ENCODE measurements around the gene IMMP2L.

The IMMP2L gene

GRCh38 chr7:111067251-111067650, 495.0 kb downstream of the IMMP2L start:
- DNase-seq: no peak

- no peak for DNase-seq
Measured at GRCh38 chr7:111063166-111063565, 499.1 kb downstream of the IMMP2L start.

DNA sequence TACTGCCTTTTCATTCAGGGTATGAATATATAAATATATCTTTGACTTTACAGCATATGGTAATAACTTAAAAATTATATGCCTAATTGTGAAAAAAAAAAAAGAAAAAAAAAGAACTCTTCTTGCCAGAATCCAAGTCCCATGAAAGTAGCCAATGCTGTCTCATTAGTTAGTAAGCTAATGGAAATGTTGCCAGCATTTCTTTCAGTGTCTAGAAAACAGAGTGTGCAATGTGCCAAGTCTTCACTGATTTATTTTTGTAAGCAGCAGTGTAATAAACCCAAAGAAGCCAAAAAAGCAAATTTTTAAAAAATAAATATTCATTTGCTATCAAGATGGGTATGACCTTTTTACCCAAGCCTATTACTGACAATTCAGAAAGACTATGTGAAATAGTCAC, 502.5 kb downstream of the IMMP2L start:
- DNase-seq: no peak

DNA sequence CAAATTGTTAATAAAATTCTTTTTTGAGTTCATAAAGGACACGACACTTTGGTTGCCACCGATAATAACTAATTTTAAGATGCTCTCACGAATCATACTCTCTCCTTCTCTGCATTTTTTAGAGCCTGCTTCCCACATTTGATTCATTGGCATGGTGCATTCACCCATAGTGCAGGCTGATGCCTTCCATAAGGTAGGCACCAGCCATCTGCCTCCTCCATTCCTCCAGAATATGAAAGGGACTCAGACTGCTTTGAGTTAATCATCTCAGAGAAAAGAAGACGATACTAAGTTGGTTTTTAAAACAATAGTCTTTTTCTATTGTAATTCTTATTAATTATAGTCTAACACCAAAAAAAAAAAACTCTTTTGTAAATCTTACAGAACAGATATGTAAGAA, 505.2 kb downstream of the IMMP2L start:
- no peak for DNase-seq

DNA sequence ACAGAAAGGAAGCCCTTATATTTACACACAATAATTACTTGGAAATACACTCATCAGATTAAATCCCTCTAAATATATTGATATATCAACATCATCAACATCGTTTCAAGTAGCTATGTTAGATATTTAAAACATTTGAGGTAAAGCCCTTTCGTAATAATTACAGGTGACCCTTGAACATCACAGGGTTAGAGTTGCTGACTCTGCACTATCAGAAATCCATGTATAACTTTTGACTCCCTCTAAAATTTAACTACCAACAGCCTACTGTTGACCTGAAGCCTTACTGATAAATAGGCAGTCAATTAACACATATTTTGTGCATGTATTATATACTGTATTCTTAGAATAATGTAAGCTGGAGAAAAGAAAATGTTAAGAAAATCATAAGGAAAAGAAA, 505.9 kb downstream of the IMMP2L start:
- no peak for DNase-seq

- DNase-seq: no peak
Measured at GRCh38 chr7:111053035-111053434, 509.3 kb downstream of the IMMP2L start.

DNA sequence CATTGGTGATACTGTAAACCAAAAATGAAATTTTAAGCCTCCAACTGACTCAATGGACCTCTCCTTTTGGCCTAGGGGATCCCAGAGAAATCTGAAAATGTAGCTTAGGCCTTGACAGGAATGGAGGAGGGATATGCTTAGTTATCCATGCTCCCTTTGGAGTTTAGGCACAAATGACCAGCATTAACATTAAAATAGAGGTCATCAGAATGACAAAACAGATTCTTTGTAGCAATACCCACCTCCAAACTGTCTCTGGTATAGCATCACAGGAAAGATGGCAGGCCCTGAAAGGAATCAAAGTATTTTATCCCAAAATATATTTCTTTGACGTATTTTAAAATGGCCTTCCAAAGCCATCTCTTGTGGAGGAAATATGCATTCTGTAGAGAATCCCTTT, 510.5 kb downstream of the IMMP2L start:
- no peak for DNase-seq

DNA sequence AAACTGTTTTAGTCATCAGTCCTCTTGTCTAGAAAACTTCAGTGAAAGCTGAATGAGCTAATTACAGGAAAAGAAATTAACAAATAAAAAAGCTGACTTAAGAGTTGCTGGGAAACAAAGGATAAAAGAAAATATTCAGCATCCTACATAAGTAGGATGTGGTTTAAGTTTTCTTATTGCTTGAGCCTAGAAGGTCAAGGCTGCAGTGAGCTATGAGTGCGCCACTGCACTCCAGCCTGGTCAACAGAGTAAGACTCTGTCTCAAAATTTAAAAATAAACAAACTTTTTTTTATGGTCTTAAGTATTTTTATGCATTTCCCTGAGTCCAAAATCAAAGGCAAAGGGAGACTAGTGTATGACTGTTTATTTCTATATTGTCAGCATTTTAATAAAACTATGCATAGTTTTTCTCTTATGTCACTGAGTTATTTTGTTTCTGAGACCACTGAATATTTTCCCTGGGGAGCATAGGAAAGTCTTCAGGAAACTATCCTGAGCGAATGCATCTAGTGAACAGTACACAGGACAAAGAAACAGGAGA, 511.3 kb downstream of the IMMP2L start:
- DNase-seq: no peak

DNA sequence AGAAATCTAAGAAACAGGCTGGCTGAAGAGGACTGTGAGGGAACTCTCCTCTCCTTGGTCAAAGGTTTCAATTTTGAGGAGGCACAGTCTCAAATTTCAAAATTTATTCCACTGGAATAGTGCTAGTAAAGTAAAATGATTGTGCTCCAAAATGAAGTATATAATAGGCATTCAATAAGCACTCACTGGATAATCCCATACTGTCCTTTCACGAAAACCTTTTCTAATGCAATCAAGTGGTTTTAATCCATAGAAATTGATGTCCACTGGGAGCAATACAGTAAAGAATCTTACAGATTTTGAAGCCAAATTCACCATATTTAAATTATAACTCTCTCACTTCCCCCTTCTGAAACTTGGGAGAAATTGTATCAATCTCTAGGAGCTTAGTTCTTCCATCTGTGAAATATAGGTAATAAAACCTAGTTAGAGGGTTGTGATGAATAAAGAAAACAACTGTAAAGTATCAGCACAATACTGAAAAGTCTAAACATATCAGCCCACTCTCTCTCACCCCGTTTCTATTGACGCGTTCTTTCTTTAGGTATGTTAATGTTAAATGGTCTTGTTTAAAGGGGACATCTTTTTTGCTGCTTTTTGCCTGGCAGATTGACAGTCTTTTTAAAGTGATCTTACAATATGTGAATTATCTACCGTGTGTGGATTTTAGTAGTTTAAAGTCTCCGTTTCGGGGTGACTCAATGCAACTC, 512.2 kb downstream of the IMMP2L start:
- DNase-seq: no peak

- DNase-seq: no peak
Measured at GRCh38 chr7:111047595-111047994, 514.7 kb downstream of the IMMP2L start.

DNA sequence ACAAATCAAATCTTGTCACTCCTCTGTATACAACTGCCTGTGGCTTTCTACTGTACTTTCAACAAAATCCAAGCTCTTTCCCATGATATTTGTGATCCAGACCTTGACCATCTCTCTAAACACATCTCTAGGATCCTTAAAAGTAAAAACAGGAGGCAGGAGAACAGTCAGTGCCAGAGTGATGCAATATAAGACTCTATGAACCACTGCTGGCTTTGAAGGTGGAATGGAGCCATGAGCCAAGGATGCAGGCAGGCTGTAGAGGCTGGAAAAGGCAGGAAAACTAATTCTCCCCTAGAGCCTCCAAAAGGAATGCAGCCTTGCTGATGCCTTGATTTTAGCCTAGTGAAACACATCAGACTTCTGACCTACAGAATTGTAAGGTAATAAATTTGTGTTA, 516.8 kb downstream of the IMMP2L start:
- DNase-seq: no peak

DNA sequence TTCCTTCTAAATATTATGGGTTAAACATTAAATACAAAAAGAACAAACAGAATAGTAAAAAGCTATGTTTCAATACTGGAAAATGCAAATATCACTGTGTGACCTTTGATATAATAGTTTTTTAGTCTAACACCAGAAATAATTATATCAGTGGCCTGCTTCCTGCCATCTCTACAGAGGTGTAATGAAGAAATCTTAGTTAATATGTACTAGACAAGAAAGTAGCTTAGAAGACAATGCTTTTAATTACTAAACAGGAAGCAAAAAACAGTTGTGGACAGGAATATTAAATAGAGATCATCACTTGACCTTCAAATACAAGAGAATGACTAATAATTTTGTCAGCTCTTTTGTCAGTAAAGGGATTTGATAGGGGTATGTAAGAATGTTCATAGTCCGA, 518.7 kb downstream of the IMMP2L start:
- DNase-seq: no peak

DNA sequence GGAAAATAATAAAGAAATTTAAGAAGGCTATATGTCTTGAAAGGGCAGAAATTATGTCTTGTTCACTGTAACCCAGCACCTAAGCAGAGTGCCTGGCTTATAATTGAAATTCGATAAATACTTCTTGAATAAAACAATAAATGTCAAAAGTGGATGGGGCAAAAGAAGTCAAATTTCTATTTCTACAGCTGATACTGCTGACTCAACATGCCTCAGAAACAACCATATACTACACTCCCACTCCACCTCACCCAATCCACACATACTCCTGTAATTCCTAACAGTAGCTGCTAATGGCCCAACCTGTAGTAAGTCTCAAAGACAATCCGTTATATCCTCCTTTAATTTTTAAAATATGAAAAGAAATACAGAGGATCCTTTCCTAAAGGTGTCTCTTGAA, 519.5 kb downstream of the IMMP2L start:
- no peak for DNase-seq

DNA sequence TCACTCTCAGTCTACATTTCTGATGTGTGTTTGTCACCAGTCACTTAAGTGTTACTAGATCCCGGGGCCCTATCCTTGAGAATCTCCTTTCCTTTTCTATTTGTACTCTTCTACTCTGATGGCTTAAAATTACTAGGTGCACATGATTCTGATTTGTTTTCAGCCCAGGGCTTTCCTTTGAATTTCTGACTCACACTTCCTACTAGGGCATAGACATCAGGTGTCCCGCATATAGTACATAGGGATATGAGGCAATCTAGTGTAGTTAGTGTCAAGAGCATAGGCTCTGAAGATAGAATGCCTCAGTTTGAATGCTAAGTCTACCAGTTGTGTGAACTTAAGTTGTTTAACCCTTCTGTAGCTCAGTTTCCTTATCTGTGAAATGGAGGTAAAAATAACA, 520.7 kb downstream of the IMMP2L start:
- no peak for DNase-seq

DNA sequence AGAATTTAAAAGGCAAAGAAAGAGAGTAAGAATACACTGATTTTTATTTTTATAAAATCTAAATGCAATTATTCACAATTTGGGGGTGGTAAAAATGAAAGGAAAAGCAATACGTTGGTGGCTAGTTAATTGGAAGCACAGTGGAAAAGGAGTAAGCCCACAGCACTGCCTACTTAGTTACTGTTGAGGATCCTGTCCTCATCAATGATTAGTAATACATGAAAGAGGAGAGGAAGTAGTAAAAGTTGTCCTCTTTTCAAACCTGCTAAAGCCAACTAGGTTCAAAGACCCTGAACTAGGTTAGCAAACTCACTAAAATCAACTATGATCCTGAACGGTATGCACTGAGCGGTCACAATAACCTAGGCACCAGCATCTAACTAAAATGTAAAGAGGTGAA, 524.1 kb downstream of the IMMP2L start:
- DNase-seq: no peak

GRCh38 chr7:111031916-111032315, 530.4 kb downstream of the IMMP2L start:
- DNase-seq: no peak

GRCh38 chr7:111030336-111030735, 532.0 kb downstream of the IMMP2L start:
- no peak for DNase-seq

DNA sequence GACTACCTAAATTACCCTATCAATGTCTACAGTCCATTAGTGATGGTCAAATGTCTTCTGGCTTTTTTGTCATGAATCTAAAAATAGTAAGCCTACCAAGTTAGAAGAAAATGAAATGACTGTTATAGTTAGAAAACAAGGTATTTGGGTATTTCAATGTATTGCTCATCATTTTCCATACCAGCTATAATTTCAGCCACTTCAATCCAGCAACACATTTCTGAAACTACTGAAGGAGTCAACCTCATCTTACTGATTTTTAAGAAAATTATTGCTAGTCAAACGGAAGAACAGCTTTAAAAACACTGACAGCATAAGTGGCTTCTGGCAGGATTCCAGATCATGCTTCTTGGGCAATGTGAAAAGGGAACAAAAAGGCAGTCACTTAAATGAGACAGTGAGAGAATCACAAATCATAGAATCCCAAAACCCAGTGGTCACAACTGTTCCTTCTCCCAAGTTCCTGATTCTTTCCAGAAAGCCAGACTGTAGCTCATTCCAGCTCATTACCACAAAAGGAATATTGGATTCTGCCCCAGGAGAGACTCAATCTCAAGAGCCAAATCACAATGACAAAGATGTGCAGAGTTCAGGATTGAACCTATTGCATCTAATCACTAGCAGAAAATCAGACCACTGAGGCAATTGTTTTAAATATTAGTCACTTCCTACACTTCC, 532.6 kb downstream of the IMMP2L start:
- no peak for DNase-seq

GRCh38 chr7:111029141-111029572, 533.1 kb downstream of the IMMP2L start:
- DNase-seq: no peak

- DNase-seq: no peak
Measured at GRCh38 chr7:111027396-111027795, 534.9 kb downstream of the IMMP2L start.

DNA sequence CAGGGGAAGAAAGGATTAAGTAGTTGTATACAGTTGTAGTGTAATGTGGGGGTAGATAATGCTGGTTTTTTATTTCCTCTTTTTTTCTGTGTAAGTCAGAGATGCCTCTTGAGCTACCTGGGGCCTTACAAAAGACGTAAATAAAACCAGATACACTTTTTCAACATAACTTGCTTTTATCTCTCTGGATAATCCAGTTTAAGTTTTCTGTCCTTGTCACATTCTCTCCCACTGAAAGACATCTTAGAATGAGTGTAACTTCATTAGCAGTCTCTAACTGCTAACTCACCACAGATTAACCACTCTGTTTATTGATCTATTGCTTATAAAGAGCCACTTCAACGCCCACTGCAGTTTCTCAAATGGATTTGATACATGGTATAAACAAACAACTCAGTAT, 535.5 kb downstream of the IMMP2L start:
- DNase-seq: no peak

- no peak for DNase-seq
Measured at GRCh38 chr7:111026343-111026742, 535.9 kb downstream of the IMMP2L start.

DNA sequence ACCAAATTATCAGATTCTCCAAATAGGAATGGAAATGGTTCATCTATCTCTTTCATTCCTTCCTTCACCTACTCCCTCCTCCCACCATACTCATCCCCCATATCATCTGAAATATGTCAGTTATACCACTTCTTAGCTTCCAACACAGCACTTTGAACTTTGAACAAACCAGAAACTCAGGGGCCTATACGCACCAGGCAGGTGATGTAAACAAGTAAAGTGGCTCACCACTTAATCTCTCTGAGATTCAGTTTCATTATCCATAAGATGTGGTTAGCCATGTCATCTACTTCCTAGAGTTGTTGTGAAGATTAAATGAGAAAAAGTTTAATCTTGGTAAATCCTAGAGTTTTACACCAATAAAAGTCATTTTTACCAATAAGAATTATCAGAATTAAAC, 537.3 kb downstream of the IMMP2L start:
- DNase-seq: no peak

DNA sequence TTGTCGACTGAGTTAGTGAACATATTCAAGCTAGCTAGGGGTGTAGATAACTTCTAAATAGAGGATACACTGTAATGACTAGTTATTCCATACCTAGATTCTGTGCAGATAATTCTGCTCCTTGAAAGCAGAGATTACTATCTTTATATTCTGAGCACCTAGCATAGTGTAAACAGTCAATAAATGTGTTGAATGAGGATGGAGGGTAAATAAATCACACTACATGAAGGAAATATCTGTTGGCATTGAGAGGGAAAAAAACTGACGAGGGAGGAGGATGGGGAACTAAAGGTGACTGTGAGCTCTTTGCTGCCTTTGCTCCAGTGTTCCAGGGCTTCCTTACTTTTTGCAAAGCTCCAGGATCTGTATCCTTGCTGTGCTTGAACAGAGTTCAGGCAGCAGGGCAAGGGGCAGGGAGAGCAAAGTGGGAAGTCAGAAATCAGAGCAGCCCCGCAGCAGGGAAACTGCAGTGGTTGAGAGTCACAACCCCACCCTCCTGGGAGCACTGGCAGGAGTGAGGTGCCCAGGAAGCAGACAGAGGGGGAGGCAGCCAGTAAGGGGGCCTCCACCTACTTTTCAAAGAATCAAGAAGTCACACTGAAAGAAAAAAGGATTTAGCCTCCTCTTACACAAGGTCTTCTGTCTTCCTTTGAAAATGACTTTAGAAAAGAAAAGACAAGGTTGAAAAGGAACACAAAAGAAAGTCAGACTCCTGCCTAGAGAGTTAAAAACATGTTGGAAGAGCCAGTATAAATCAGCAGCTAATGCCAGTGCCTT, 543.1 kb downstream of the IMMP2L start:
- DNase-seq: no peak

All from NCI-H1436 treated with DMSO at 0.1 percent for 48 hours (cell line).